Muscle of leg (tissue), 11 donors: ENCODE results near the gene CLCF1. TPM values are rescaled to one million over a fixed set of nuclear protein-coding genes. Genes with fewer than 3 reads are reported as not detected.

Source experiments
- DNase-seq: peaks from one replicate; pipeline ENCODE4 v3.0.0; 2013
- H3K27ac ChIP-seq: one replicate; pipeline ENCODE4 v1.5.1; 2013; ENCODE audit warnings: mild to moderate bottlenecking, low read length, control low read depth
- H3K27me3 ChIP-seq: one replicate; pipeline ENCODE4 v1.6.1; 2013; ENCODE audit warnings: low read length; ENCODE audit not compliant: control insufficient read depth, insufficient read depth
- H3K36me3 ChIP-seq: one replicate; pipeline ENCODE4 v1.6.1; 2013; ENCODE audit warnings: low read length; ENCODE audit not compliant: control insufficient read depth, insufficient read depth
- H3K4me1 ChIP-seq: one replicate; pipeline ENCODE4 v1.6.1; 2013; ENCODE audit warnings: low read length; ENCODE audit not compliant: control insufficient read depth, insufficient read depth
- H3K4me3 ChIP-seq: one replicate; pipeline ENCODE4 v1.5.1; 2013; ENCODE audit warnings: low read length, control low read depth
- H3K9me3 ChIP-seq: replicated peaks from 2 replicates; pipeline ENCODE4 v1.6.1; 2013; ENCODE audit warnings: low read depth, low read length; ENCODE audit not compliant: control insufficient read depth
- WGBS: methylation state at CpG from one replicate; pipeline ENCODE4 v1.1.5; 2013; ENCODE audit warnings: missing lambda C conversion rate; ENCODE audit not compliant: insufficient coverage; 5-methylcytosine and 5-hydroxymethylcytosine counted together
- polyA plus RNA-seq, 8 donors: library from polyadenylated mRNA; unstranded; fragments of 120-200 nt; gene quantifications; one replicate each; pipeline versions ENCODE4 v1.2.1 to v1.2.3, GENCODE V29; 2013; ENCODE audit warnings: inconsistent platforms in 1 of 8, low replicate concordance in 1 of 8; ENCODE audit not compliant: insufficient read length in 8 of 8, insufficient read depth in 1 of 8
- total RNA-seq: library from RNA; stranded (reverse); fragments of 120-200 nt; gene quantifications from one replicate; pipeline ENCODE4 v1.2.4, GENCODE V29; 2013

CLCF1 gene
- total and polyA plus RNA-seq, 9 donors = 2.0 to 4.8 (median 4.0) TPM

DNA sequence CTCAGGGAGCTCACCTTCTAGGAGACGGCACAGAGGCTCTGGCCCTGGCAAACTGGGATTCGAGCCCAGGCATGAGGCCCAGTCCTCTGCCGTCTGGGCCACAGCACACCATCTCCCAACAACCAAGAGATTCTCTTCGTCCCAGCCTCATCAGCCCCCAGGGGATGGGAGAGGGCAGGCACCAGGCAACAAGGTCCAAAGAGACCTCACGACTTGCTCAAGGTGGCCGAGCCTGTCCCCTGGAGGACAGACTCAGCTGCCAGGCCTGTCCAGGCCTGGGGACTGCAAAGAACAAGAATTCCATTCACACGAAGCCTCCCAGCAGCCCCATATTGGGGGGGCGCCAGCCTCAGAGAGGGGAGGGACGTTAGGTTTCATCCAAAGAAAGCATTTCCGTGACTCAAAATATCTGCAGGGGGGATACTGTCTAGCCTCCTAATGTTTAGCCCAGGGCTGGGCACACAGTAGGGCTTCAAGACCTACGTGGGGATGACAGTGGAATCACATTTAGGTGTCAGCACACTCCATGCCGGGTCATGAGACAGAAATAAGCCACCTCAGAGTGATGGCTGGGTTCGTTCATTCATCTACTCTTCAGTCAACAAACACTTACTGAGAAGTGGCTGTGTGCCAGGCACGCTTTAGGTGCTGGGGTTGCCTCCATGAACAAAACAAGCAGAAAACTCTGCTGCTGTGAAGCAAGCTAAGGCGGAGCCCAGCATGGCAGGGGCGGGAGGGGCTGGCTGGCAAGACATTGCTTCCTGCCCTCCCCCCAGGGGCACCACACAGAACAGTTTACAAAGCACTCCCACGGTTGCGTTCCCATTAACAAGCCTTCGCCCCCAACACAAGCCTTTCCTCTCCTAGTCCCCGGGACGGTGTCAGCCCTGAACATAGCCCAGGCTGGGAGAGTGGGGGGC is 43.3 kb upstream of the CLCF1 start:
- Histone ChIP-seq H3K27ac (peak overlapping the region; percentile 94), H3K4me1 (peaks cover 71% of the 10 kb centered on the region), H3K9me3 (no peaks in the 10 kb centered on the region), H3K36me3 (peaks cover 4% of the 10 kb centered on the region), H3K4me3 (peak overlapping the region; percentile 44), H3K27me3 (peaks cover 26% of the 10 kb centered on the region)
- DNase-seq = no peak
- WGBS = 46% methylated on average over 9 of the region's 21 CpGs

DNA sequence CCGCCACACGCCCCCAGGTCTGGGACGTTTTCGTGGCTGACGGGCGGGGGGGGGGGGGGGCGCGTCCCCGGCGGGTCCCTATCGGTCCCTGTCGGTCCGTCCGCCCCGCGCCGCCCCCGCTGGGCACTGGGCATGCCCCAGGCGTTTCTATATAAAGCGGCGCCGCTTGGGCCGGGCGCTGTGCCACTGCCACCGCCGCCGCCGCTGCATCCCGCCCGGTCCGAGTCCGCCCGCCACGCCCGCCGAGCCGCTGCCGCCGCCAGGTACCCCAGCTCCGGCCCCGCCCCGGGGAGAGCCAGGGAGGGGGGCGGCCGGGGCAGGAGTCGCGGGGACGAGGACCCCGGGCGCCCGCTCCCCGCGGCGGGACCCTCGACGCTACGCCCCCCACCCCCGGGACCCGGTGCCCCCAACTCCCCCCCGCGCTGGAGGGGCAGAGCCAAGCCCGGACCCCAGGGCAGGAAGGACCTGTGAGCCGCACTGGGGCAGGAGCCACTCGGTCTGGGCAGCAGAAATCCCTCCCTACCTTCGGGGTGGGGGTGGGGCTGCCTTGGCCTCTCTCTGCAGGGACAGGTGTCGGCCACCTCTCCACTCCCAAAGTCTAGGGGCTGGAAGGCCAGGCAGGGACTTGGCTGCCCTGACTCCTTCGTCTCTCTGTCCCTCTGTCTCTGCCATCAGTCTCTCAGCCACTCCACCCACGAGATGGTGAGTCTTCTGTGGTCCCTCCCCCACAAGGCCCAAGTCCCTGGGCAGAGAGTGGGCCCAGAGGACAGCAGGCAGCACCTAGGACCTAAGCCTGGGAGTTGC is 42.3 kb upstream of the CLCF1 start, which contains the start of gene CARNS1:
TSS of gene CARNS1 (plus strand) at position 178 of the 804 bp plus-strand sequence. CDS start at position 700, 522 bp downstream.
- H3K27ac ChIP-seq = peak within 1 kb of the TSS; percentile 94
- H3K4me3 ChIP-seq = peak within 1 kb of the TSS; percentile 44
- no peaks in the 10 kb centered on the region for H3K9me3 ChIP-seq
- H3K27me3 ChIP-seq = peaks cover 35% of the 10 kb centered on the region
- WGBS = 5% methylated on average over 43 of the region's 67 CpGs
- DNase-seq = no peak
- peaks cover 4% of the 10 kb centered on the region for H3K36me3 ChIP-seq
- peaks cover 72% of the 10 kb centered on the region for H3K4me1 ChIP-seq

DNA sequence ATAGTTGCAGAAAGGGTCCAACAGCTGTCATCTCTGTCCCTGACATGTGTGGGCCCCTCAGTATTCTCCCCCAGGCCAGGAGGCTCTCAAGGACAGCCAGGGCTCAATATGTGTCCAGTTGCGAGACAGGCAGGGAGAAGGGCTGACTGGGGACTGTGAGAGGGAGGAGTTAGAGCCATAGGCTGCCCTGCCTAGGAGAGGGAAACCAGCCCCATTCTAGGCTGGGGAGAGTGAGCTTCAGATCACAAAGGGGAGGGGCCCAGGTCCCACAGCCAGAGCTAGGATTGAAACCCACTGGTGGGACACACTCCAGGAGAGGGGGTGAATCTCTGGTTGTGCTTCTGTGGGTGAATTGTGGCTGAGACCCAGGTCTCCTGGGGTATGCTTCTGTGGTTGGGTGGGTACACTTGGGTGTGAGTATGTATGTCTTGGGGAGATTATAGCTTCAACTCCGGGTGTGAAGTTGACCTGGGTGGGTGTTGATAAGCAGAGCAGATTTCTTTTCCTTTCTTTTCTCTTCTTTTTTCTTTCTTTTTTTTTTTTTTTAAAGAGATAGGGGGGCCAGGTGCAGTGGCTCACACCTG is 40.0 kb upstream of the CLCF1 start:
- Histone ChIP-seq H3K27me3 (peaks cover 51% of the 10 kb centered on the region), H3K27ac (peak overlapping the region; percentile 29), H3K9me3 (no peaks in the 10 kb centered on the region), H3K4me1 (peaks cover 75% of the 10 kb centered on the region), H3K4me3 (no peak overlapping the region), H3K36me3 (peaks cover 4% of the 10 kb centered on the region)
- 57% methylated on average over 1 of the region's 2 CpGs for WGBS
- no peak for DNase-seq

DNA sequence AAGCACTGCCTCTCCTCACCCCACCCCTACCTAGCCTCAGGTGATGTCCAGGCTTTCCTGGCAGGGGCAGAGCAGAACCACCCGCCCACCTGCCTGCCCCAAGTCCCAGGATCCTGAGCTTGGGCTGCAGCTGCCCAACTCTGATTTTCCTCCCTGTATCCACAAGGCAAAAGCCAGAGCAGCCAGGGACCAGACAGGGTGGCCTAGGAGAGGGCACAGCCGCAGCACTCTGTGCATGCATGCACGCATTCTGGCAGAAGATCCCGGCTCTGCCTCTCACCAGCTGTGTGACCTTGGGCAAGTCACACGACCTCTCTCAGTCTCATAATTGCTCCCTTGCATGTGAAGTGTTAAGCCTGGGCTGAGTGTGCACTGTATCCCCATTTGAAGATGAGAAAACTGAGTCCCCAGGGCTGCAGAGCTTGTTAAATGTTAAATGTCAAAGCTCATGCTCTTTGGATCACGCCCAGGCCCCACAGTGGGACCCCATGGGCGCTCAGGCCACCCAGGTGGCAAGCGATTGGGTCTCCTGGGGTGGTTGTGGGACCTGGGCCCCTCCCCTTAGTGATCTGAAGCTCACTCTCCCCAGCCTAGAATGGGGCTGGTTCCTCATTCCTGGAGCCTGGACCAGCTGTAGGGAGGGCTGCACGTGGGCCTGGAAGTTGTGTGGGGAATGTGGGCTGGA is 39.2 kb upstream of the CLCF1 start:
- DNase-seq = no peak
- H3K36me3 ChIP-seq = peaks cover 4% of the 10 kb centered on the region
- peaks cover 74% of the 10 kb centered on the region for H3K4me1 ChIP-seq
- WGBS = 59% methylated on average over 5 of the region's 9 CpGs
- no peak overlapping the region for H3K27ac ChIP-seq
- no peaks in the 10 kb centered on the region for H3K9me3 ChIP-seq
- H3K27me3 ChIP-seq = peaks cover 53% of the 10 kb centered on the region
- no peak overlapping the region for H3K4me3 ChIP-seq

DNA sequence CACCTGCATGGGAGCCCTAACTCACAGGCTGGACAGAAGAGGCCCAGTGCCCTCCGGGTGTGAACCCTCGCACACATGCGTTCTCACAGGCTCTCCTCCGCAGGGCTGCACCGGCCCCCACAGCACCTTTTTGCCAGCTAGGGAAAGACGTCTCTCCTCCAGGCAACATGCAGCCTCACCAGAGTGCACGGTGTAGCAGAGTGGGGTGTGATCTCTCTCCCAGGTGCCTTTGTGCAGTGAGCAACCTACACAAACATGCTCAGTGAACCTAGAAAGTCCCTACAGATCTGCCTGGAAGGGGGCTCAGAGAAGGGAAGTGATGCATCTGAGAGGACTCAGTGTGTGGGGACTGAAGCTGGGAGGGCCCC is 38.4 kb upstream of the CLCF1 start:
- Histone ChIP-seq H3K9me3 (no peaks in the 10 kb centered on the region), H3K27me3 (peaks cover 55% of the 10 kb centered on the region), H3K27ac (no peak overlapping the region), H3K4me1 (peaks cover 68% of the 10 kb centered on the region), H3K4me3 (no peak overlapping the region), H3K36me3 (peaks cover 4% of the 10 kb centered on the region)
- no peak for DNase-seq
- WGBS = no CpG with 5 or more reads among the region's 7 CpGs

DNA sequence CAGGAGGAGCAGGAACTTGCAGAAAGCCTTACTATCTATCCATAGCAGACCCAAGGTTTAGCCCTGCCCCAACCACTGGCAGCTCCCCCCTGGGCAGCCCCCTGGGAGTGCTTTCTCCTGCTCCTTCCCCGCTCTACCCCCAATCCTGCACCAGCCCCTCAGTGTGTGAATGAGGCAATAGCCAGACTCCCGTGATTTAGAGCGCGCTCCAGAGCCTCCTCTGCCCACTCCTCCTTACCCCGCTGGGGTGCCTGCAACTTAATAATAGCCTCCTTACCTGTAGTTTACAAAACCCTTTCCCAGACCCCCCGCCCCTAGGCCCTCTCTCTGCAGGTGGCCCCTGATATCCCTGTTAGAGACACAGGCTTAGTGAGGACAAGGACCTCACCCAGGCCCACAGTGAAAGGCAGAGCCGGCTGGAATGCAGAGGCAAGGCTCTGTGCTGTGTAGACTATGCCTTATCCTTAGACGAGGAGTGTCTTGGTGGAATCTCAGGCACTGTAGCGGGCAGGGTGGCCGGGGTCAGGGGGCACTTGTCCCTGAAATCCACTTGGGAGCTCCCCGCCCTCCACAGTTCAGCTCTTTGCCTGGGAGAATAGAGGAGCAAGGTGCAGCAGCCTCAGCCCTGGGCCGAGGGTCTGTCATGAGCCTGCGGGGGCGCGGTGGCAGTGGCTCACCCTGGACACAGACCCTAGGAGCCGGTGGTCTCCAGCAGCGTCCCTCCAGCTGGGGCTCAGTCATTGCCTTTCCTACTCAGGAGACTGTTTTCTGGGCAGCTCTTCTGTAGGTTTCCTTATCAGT is 37.8 kb upstream of the CLCF1 start:
- Histone ChIP-seq H3K4me3 (no peak overlapping the region), H3K4me1 (peaks cover 63% of the 10 kb centered on the region), H3K36me3 (peaks cover 2% of the 10 kb centered on the region), H3K9me3 (no peaks in the 10 kb centered on the region), H3K27me3 (peaks cover 55% of the 10 kb centered on the region), H3K27ac (no peak overlapping the region)
- WGBS = 83% methylated on average over 7 of the region's 17 CpGs
- no peak for DNase-seq

DNA sequence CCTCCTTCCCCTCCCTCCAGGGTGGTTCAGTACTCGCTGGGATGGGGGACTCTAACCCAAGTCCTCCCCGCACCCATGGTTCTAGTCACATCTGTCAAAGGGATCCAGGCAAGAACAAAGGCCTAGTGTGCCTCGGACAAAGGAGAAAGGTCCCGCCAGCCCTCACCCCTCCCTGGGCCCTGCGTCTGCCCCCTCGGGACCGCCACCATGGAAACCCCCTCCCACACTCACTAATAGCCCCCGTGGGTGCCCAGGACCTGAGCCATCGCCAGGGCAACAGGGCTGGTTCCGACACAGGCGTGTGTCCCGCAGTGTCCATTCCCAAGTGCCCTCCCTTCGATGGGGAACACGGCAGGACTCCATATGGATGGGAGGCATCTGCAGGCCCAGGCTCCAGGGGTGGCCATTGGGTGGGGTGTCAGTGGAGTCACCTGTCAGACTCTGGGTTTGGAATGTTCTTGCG is 37.0 kb upstream of the CLCF1 start:
- WGBS = 63% methylated on average over 10 of the region's 15 CpGs
- no peak overlapping the region for H3K27ac ChIP-seq

DNA sequence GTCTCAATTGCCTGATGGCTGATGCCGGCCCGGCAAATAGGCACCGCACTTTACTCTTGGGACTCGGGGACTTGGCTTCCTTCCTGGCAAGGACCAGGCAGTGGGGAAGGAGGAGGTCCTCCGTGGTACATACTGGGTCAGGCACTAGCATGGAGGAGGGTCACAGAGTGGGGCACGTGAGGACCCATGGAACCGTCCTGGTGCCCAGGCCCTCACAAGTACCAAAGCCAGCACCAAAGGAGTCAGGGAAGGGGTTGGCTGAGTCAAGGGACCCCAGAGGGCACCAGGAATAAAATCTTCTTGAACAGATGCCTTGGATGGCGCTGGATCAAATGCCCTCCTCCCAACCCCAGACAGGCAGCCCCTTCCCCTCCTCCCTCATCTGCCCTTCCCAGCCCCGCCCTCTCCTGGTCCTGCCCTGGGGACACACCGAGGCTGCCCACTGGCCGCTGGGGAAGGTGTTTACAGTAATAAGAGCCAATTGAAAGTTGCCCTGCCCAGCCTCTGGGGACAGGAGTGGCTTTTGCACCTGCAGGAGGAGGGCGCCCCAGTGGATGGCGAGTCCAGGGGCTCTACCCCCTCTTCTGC is 36.5 kb upstream of the CLCF1 start:
- Histone ChIP-seq H3K4me3 (no peak overlapping the region), H3K36me3 (no peaks in the 10 kb centered on the region), H3K9me3 (no peaks in the 10 kb centered on the region), H3K27ac (no peak overlapping the region), H3K4me1 (peaks cover 53% of the 10 kb centered on the region), H3K27me3 (peaks cover 55% of the 10 kb centered on the region)
- no peak for DNase-seq
- WGBS = 51% methylated on average over 5 of the region's 13 CpGs

More for the DNA sequence above, 37.0 kb upstream of the CLCF1 start:
- DNase-seq = no peak
- no peak overlapping the region for H3K4me3 ChIP-seq
- H3K36me3 ChIP-seq = no peaks in the 10 kb centered on the region
- no peaks in the 10 kb centered on the region for H3K9me3 ChIP-seq
- H3K4me1 ChIP-seq = peaks cover 58% of the 10 kb centered on the region
- H3K27me3 ChIP-seq = peaks cover 55% of the 10 kb centered on the region

DNA sequence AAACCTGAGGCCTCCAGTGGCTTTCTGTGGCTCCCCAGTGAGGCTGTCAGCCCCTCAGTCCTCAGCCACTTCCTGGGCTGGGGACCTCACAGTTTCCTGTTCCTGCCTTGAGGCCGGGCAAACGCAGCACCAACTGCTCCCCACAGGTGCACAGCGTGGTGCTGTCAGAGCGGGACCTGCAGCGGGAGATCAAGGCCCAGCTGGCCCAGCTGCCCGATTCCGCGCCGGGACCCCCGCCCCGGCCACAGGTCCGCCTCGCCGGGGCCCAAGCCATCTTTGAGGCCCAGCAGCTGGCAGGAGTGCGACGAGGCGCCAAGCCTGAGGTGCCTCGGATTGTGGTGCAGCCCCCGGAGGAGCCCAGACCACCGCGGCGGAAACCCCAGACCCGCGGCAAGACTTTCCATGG is 35.9 kb upstream of the CLCF1 start:
- WGBS = 48% methylated on average over 20 of the region's 24 CpGs
- no peak for DNase-seq
- H3K27ac ChIP-seq = no peak overlapping the region
- no peak overlapping the region for H3K4me3 ChIP-seq
- H3K27me3 ChIP-seq = peaks cover 49% of the 10 kb centered on the region
- H3K36me3 ChIP-seq = no peaks in the 10 kb centered on the region
- H3K9me3 ChIP-seq = no peaks in the 10 kb centered on the region
- peaks cover 51% of the 10 kb centered on the region for H3K4me1 ChIP-seq
